GM12801 (cell line): ENCODE results near the gene IGSF21.

ENCODE experiments used
- CTCF ChIP-seq: IDR thresholded peaks from one replicate; pipeline ENCODE4 v1.5.1; 2011; ENCODE audit warnings: control low read depth; ENCODE audit not compliant: insufficient read length; ENCODE audit errors: extremely low read depth

Gene IGSF21

DNA sequence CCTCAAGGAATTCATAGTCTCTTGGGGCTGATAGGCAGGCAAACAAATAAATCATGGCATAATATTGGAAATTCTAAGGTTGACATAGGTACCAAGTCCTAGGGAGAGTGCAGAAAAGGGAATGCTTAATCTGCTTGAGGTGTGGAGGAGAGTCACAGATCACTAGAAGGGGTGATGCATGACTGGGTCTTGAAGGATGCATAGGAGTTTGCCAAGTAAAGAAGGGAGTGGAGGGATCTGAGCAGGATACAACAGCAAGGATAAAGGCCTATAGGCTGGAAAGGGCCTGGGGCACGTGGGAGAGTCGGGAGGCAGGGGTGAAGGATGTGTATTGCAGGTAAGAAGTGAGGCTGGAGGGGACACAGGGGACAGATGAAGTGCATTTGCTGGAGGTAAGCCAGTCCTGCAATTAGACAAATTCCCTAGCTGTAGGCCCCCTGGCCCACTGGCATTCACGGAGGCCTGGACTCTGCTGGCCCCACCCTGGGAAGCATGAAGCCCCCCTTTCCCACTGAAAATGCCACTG, 15.9 kb downstream of the IGSF21 start:
- TF ChIP-seq CTCF: no peak

DNA sequence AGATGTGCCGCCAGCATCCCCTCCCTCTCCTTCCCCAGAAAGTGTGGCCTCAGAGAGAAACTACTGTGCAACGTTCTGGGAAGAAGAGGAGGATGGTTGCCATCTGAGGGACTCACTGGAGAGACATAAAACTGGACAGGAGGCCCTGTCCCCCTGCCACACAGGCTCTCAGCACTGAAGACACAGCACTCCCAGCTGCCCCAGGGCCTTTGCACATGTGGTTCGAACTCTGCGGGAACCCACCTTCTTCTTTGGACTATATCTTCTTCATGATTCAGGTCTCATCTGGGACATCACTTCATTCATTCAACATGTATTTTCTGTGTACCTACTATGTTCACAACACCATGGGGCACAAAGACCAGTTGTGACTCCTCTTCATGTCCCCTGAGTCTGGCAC, 17.4 kb downstream of the IGSF21 start:
- TF ChIP-seq CTCF: no peak

DNA sequence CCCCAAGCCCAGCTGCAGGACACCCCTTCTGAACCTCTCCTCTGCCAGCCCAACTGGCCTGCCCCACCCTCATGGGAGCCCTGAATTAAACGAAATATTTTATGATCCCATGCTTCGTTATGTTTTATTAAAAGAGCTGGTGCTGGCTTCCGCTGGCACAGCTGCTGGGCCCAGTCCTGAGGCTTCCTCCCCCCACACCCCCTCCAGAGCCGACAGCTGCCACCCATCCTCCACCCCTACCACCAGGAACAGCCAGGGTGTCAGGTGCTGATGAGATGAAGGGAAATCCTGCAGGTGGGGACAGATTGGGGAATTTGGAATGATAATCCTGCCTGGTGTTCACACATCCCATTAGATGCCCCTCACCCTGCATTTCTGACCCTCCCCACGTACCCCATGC, 19.0 kb downstream of the IGSF21 start:
- TF ChIP-seq CTCF: no peak

GRCh38 chr1:18128298-18128697, 20.7 kb downstream of the IGSF21 start:
- TF ChIP-seq CTCF: no peak

DNA sequence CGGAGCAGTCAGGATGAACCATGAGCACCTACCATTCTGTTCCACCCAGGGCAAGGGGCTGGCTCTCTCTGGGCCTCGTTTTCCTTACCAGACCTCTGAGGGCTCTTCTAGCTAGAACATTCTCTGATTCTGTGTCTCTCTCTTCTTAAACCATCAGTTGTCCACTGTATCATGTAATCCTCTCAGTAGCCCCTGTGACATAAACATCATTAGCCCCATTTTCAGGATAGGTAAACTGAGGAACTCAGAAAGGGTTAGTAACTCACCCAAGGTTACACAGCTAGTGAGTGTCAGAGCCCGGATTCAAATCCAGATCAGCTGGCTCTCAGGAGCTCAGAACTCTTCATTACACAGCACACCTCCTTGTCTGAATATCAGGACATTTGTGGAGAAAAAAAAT, 22.8 kb downstream of the IGSF21 start:
- no peak for TF ChIP-seq CTCF

DNA sequence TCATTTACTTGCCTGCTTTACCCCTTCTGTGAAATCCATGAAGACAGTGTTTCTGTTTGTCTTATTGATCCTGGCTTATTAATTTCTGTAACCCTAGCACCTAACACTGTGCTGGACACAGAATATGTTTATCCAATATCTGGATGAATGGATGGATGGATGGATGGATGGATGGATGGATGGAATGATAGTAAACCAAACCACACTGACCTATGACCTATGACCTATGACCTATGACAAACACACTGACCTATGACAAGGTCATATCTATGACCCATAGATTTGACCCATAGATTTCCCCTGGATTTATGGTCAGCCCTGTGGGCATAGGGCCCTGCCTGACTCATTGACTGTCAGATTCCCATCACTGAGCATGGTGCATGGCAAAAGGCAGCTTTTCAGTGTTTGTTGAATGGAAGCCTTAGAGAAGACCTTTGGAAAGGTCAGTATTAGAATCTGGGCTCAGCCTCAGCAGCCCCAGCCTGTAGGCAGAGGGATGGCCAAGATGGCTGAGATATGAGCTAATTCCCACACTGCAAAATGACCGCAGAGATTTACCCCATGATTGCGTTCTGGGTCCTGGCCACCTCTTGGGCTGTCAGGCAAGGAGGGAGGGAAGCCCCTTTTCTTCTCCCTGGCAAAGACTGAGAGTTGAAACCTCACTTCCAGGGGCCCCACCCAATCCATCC, 24.6 kb downstream of the IGSF21 start:
- TF ChIP-seq CTCF: no peak

GRCh38 chr1:18132711-18133541, 25.3 kb downstream of the IGSF21 start:
- no peak for TF ChIP-seq CTCF
